Adrenal gland (tissue), 5 donors: ENCODE data around the gene PCED1A.
"Not testable (repeated sequence)": the region's sequence is repeated elsewhere in the genome, so short reads cannot be mapped to it uniquely, and the experiment has no call there.

Experiments
- POLR2A ChIP-seq, 2 donors: fragments of 450-650 bp; IDR thresholded peaks; one replicate each; pipeline ENCODE4 v1.6.1; 2017; ENCODE audit warnings: antibody characterized with exemption in 2 of 2, mild to moderate bottlenecking in 2 of 2, moderate library complexity in 1 of 2
- TF ChIP-seq, protein P1 (sequence below), 6 experiments: fragments of 450-650 bp in 4 of 6; fragments of 200-600 bp in 2 of 6; sonication (generic) in 1 of 6; IDR thresholded peaks; 1 replicate in 5 of 6; 2 replicates in 1 of 6; pipeline versions ENCODE4 v1.5.1 to v1.8.0; 2016 to 2021; ENCODE audit warnings: antibody characterized with exemption in 6 of 6, mild to moderate bottlenecking in 2 of 6, moderate library complexity in 1 of 6
- donor health status: DM: no; HTN: no; CAD: no.

DNA sequence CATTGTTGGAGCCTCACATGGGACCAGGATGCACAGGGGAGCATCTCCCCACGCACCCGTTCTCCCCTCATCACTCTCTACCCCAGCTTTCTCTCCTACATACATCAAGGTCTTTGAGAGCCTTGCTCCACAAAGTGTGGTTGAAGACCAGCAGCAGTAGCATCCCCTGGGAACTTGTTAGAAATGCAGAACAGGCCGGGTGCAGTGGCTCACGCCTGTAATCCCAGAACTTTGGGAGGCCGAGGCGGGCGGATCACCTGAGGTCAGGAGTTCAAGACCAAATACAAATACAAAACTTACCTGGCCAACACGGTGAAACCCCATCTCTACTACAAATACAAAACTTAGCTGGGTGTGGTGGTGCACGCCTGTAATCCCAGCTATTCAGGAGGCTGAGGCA, 32.5 kb downstream of the PCED1A start:
- TF ChIP-seq, protein P1, sequence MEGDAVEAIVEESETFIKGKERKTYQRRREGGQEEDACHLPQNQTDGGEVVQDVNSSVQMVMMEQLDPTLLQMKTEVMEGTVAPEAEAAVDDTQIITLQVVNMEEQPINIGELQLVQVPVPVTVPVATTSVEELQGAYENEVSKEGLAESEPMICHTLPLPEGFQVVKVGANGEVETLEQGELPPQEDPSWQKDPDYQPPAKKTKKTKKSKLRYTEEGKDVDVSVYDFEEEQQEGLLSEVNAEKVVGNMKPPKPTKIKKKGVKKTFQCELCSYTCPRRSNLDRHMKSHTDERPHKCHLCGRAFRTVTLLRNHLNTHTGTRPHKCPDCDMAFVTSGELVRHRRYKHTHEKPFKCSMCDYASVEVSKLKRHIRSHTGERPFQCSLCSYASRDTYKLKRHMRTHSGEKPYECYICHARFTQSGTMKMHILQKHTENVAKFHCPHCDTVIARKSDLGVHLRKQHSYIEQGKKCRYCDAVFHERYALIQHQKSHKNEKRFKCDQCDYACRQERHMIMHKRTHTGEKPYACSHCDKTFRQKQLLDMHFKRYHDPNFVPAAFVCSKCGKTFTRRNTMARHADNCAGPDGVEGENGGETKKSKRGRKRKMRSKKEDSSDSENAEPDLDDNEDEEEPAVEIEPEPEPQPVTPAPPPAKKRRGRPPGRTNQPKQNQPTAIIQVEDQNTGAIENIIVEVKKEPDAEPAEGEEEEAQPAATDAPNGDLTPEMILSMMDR (IDR thresholded peaks at IDR 0.05): not testable (repeated sequence)
- TF ChIP-seq POLR2A (IDR thresholded peaks at IDR 0.05): not testable (repeated sequence)
